Measurements from ENCODE around the gene DLX5. TPM values are rescaled to one million over a fixed set of nuclear protein-coding genes. Genes with fewer than 3 reads are reported as not detected.
A peak's percentile ranks its signal among the peaks of the same experiment; 100 is the strongest.
"Not testable (repeated sequence)": the region's sequence is repeated elsewhere in the genome, so short reads cannot be mapped to it uniquely, and the experiment has no call there.

The DLX5 gene
- total RNA-seq (not detected), polyA plus RNA-seq (not detected), total RNA-seq (not detected)

- Histone ChIP-seq H3K4me1 (ENCODE audit: control insufficient read depth in 2 of 2, insufficient read depth in 2 of 2, low read length in 2 of 2) (peaks cover 0 to 18% of the 10 kb centered on the region in 2 donors), H3K4me3 (ENCODE audit: low read length) (no peak within 1 kb of the TSS), H3K9me3 (ENCODE audit: control insufficient read depth in 2 of 3, low read length in 3 of 3) (no peaks in the 10 kb centered on the region), H3K27ac (ENCODE audit: low read depth, low read length) (no peak within 1 kb of the TSS), H3K27me3 (ENCODE audit: control insufficient read depth in 2 of 2, insufficient read depth in 2 of 2, low read length in 2 of 2) (peaks cover 10 to 36% of the 10 kb centered on the region in 2 donors), H3K36me3 (ENCODE audit: control insufficient read depth in 2 of 3, insufficient read depth in 3 of 3, low read length in 3 of 3) (no peaks in the 10 kb centered on the region)
- intact Hi-C loops (cut with micrococcal nuclease) = loop anchor here (1.0 to 10.0 kb wide), 3 partner anchors 20 to 427 kb away; no protein-coding TSS in a partner anchor
- DNase-seq (no peak), ATAC-seq (no peak)
- no peaks in the 10 kb centered on the region for H3K36me3 Mint-ChIP-seq
- CTCF ChIA-PET = no interaction called here
- POLR2A ChIA-PET = no interaction called here
- H3K27ac Mint-ChIP-seq = peak within 1 kb of the TSS in 3 of 9 donors; percentile 4 to 88 (median 38)
- peaks cover 73 to 91% (median 87%) of the 10 kb centered on the region in 5 donors for H3K27me3 Mint-ChIP-seq
- H3K4me3 Mint-ChIP-seq = peak within 1 kb of the TSS; percentile 29 to 92 (median 70)
- peaks cover 0 to 3% (median 0%) of the 10 kb centered on the region in 11 donors for H3K9me3 Mint-ChIP-seq
- peaks cover 27 to 69% (median 56%) of the 10 kb centered on the region in 7 donors for H3K4me1 Mint-ChIP-seq
Measured at GRCh38 chr7:97024209-97025129, at the start of gene DLX5. TSS of gene DLX5 (minus strand) at chr7:97024831. CDS start at chr7:97024623, 208 bp downstream.

- H3K27me3 ChIP-seq (ENCODE audit: control insufficient read depth in 2 of 2, insufficient read depth in 2 of 2, low read length in 2 of 2); H3K36me3 Mint-ChIP-seq; H3K4me1 ChIP-seq (ENCODE audit: control insufficient read depth in 2 of 2, insufficient read depth in 2 of 2, low read length in 2 of 2); H3K4me1 Mint-ChIP-seq; H3K27ac Mint-ChIP-seq; CTCF ChIA-PET; H3K36me3 ChIP-seq (ENCODE audit: control insufficient read depth in 2 of 3, insufficient read depth in 3 of 3, low read length in 3 of 3); H3K27ac ChIP-seq (ENCODE audit: low read depth, low read length); H3K4me3 Mint-ChIP-seq; DNase-seq; intact Hi-C loops (cut with micrococcal nuclease); POLR2A ChIA-PET; ATAC-seq; H3K9me3 Mint-ChIP-seq; H3K4me3 ChIP-seq (ENCODE audit: low read length); H3K9me3 ChIP-seq (ENCODE audit: control insufficient read depth in 2 of 3, low read length in 3 of 3): not testable (repeated sequence)
- peaks cover 11 to 55% (median 38%) of the 10 kb centered on the region in 5 donors for H3K27me3 Mint-ChIP-seq
Measured at GRCh38 chr7:97072025-97072424, 47.4 kb upstream of the DLX5 start.

GRCh38 chr7:97064972-97065587 is 40.4 kb upstream of the DLX5 start:
- CTCF ChIA-PET = interaction anchor here (0.6 to 1.4 kb wide), 5 partner anchors 9 to 1150 kb away, joined by 3 to 5 read pairs (median 3); no protein-coding TSS in a partner anchor

GRCh38 chr7:97064020-97064419 is 39.4 kb upstream of the DLX5 start:
- Histone ChIP-seq H3K36me3 (ENCODE audit: control insufficient read depth in 2 of 3, insufficient read depth in 3 of 3, low read length in 3 of 3) (no peaks in the 10 kb centered on the region), H3K4me3 (ENCODE audit: low read length) (no peak overlapping the region), H3K4me1 (ENCODE audit: control insufficient read depth in 2 of 2, insufficient read depth in 2 of 2, low read length in 2 of 2) (no peaks in the 10 kb centered on the region), H3K27ac (ENCODE audit: low read depth, low read length) (no peak overlapping the region), H3K27me3 (ENCODE audit: control insufficient read depth in 2 of 2, insufficient read depth in 2 of 2, low read length in 2 of 2) (no peaks in the 10 kb centered on the region), H3K9me3 (ENCODE audit: control insufficient read depth in 2 of 3, low read length in 3 of 3) (peaks cover 0 to 3% (median 0%) of the 10 kb centered on the region in 3 experiments)
- intact Hi-C loops (cut with micrococcal nuclease) = no loop called here
- Mint-ChIP-seq H3K4me3 (no peak overlapping the region), H3K4me1 (no peaks in the 10 kb centered on the region), H3K27ac (no peak overlapping the region), H3K27me3 (peaks cover 2 to 14% (median 9%) of the 10 kb centered on the region in 5 donors), H3K9me3 (peaks cover 5 to 15% (median 9%) of the 10 kb centered on the region in 11 donors), H3K36me3 (peaks cover 0 to 4% (median 0%) of the 10 kb centered on the region in 5 donors)
- DNase-seq (no peak), ATAC-seq (no peak)
- ChIA-PET POLR2A (interaction anchor here (0.8 kb wide), 1 partner anchor 53 kb away, joined by 3 read pairs; no protein-coding TSS in a partner anchor), CTCF (interaction anchor here (0.6 to 1.0 kb wide), 3 partner anchors 32 to 1314 kb away, joined by 3 read pairs; no protein-coding TSS in a partner anchor)

More at GRCh38 chr7:97064972-97065587, 40.4 kb upstream of the DLX5 start:
- intact Hi-C loops (cut with micrococcal nuclease) = loop anchor here (1.0 kb wide), 3 partner anchors 990 to 1149 kb away; no protein-coding TSS in a partner anchor
- POLR2A ChIA-PET = no interaction called here
- H3K27me3 ChIP-seq (ENCODE audit: control insufficient read depth in 2 of 2, insufficient read depth in 2 of 2, low read length in 2 of 2) = no peaks in the 10 kb centered on the region
- Mint-ChIP-seq H3K27ac (no peak overlapping the region), H3K27me3 (peaks cover 2 to 12% (median 7%) of the 10 kb centered on the region in 5 donors), H3K4me3 (no peak overlapping the region), H3K4me1 (no peaks in the 10 kb centered on the region), H3K9me3 (peaks cover 0 to 6% (median 0%) of the 10 kb centered on the region in 11 donors), H3K36me3 (no peaks in the 10 kb centered on the region)
- no peak overlapping the region for H3K27ac ChIP-seq (ENCODE audit: low read depth, low read length)
- DNase-seq (peak in 5 of 9 donors; percentile 8 to 44 (median 35)), ATAC-seq (peak; percentile 77)
- H3K36me3 ChIP-seq (ENCODE audit: control insufficient read depth in 2 of 3, insufficient read depth in 3 of 3, low read length in 3 of 3) = no peaks in the 10 kb centered on the region
- H3K4me1 ChIP-seq (ENCODE audit: control insufficient read depth in 2 of 2, insufficient read depth in 2 of 2, low read length in 2 of 2) = no peaks in the 10 kb centered on the region
- no peak overlapping the region for H3K4me3 ChIP-seq (ENCODE audit: low read length)
- no peaks in the 10 kb centered on the region for H3K9me3 ChIP-seq (ENCODE audit: control insufficient read depth in 2 of 3, low read length in 3 of 3)

- ChIA-PET CTCF (no interaction called here), POLR2A (no interaction called here)
- Histone ChIP-seq H3K4me1 (ENCODE audit: control insufficient read depth in 2 of 2, insufficient read depth in 2 of 2, low read length in 2 of 2) (no peaks in the 10 kb centered on the region), H3K4me3 (ENCODE audit: low read length) (no peak overlapping the region), H3K9me3 (ENCODE audit: control insufficient read depth in 2 of 3, low read length in 3 of 3) (no peaks in the 10 kb centered on the region), H3K27ac (ENCODE audit: low read depth, low read length) (no peak overlapping the region), H3K27me3 (ENCODE audit: control insufficient read depth in 2 of 2, insufficient read depth in 2 of 2, low read length in 2 of 2) (no peaks in the 10 kb centered on the region), H3K36me3 (ENCODE audit: control insufficient read depth in 2 of 3, insufficient read depth in 3 of 3, low read length in 3 of 3) (no peaks in the 10 kb centered on the region)
- Mint-ChIP-seq H3K27me3 (peaks cover 21 to 56% (median 51%) of the 10 kb centered on the region in 5 donors), H3K9me3 (no peaks in the 10 kb centered on the region), H3K36me3 (no peaks in the 10 kb centered on the region), H3K4me1 (no peaks in the 10 kb centered on the region), H3K4me3 (no peak overlapping the region), H3K27ac (no peak overlapping the region)
- intact Hi-C loops (cut with micrococcal nuclease) = no loop called here
- ATAC-seq (no peak), DNase-seq (no peak)
Measured at GRCh38 chr7:97043281-97043680, 18.6 kb upstream of the DLX5 start.

GRCh38 chr7:97039374-97040065 is 14.9 kb upstream of the DLX5 start:
- no peak for ATAC-seq
- H3K36me3 ChIP-seq (ENCODE audit: control insufficient read depth in 2 of 3, insufficient read depth in 3 of 3, low read length in 3 of 3) = no peaks in the 10 kb centered on the region
- intact Hi-C loops (cut with micrococcal nuclease) = no loop called here
- H3K9me3 ChIP-seq (ENCODE audit: control insufficient read depth in 2 of 3, low read length in 3 of 3) = no peaks in the 10 kb centered on the region
- CTCF ChIA-PET = no interaction called here
- no peak for DNase-seq
- POLR2A ChIA-PET = no interaction called here
- Mint-ChIP-seq H3K27me3 (peaks cover 20 to 58% (median 43%) of the 10 kb centered on the region in 5 donors), H3K4me3 (no peak overlapping the region), H3K4me1 (no peaks in the 10 kb centered on the region), H3K9me3 (no peaks in the 10 kb centered on the region), H3K36me3 (no peaks in the 10 kb centered on the region), H3K27ac (no peak overlapping the region)
- no peaks in the 10 kb centered on the region for H3K4me1 ChIP-seq (ENCODE audit: control insufficient read depth in 2 of 2, insufficient read depth in 2 of 2, low read length in 2 of 2)
- no peak overlapping the region for H3K4me3 ChIP-seq (ENCODE audit: low read length)
- no peaks in the 10 kb centered on the region for H3K27me3 ChIP-seq (ENCODE audit: control insufficient read depth in 2 of 2, insufficient read depth in 2 of 2, low read length in 2 of 2)
- no peak overlapping the region for H3K27ac ChIP-seq (ENCODE audit: low read depth, low read length)

Data from naive thymus-derived CD4-positive, alpha-beta T cell (primary cell).